Sigmoid colon (tissue), 7 donors: ENCODE results near the gene CHST7. TPM values are rescaled to one million over a fixed set of nuclear protein-coding genes. Genes with fewer than 3 reads are reported as not detected.

ENCODE experiments used
- DNase-seq: peaks from one replicate; pipeline ENCODE4 v3.0.0-alpha.2; 2019
- H3K27ac ChIP-seq, 4 donors: fragments of 200-600 bp; sonication (generic); one replicate each; pipeline ENCODE4 v1.5.1; 2016 to 2019; ENCODE audit warnings: mild to moderate bottlenecking in 1 of 4
- H3K27me3 ChIP-seq, 3 donors: fragments of 200-600 bp; sonication (generic); one replicate each; pipeline ENCODE4 v1.5.1; 2019; ENCODE audit warnings: mild to moderate bottlenecking in 1 of 3
- H3K36me3 ChIP-seq, 4 donors: fragments of 200-600 bp; sonication (generic); one replicate each; pipeline ENCODE4 v1.5.1; 2016 to 2019
- H3K4me1 ChIP-seq, 4 donors: fragments of 200-600 bp; sonication (generic); one replicate each; pipeline ENCODE4 v1.5.1; 2017 to 2019
- H3K4me3 ChIP-seq, 4 donors: fragments of 200-600 bp; sonication (generic); one replicate each; pipeline ENCODE4 v1.5.1; 2017 to 2019; ENCODE audit warnings: mild to moderate bottlenecking in 2 of 4, moderate library complexity in 1 of 4
- H3K9me3 ChIP-seq, 4 donors: fragments of 200-600 bp in 3 of 4; sonication (generic) in 3 of 4; one replicate each; pipeline versions ENCODE4 v1.5.1 to v1.6.1; 2013 to 2019
- CTCF ChIP-seq, 4 experiments: fragments of 450-650 bp in 3 of 4; fragments of 200-600 bp in 1 of 4; IDR thresholded peaks; one replicate each; pipeline ENCODE4 v1.5.1; 2016 to 2019; ENCODE audit warnings: antibody characterized with exemption in 4 of 4, mild to moderate bottlenecking in 3 of 4, moderate library complexity in 2 of 4
- EP300 ChIP-seq, 4 donors: sonication (generic); formaldehyde crosslinking; IDR thresholded peaks; one replicate each; pipeline ENCODE4 v1.6.1; 2017; ENCODE audit warnings: antibody characterized with exemption in 4 of 4
- POLR2A ChIP-seq, 2 donors: fragments of 450-650 bp; IDR thresholded peaks; one replicate each; pipeline ENCODE4 v1.6.1; 2016; ENCODE audit warnings: antibody characterized with exemption in 2 of 2, mild to moderate bottlenecking in 2 of 2, moderate library complexity in 2 of 2
- POLR2AphosphoS5 ChIP-seq, 4 donors: sonication (generic); formaldehyde crosslinking; IDR thresholded peaks; one replicate each; pipeline ENCODE4 v1.6.1; 2017; ENCODE audit warnings: antibody characterized with exemption in 4 of 4
- WGBS, 2 donors: extraction: QIAGEN DNeasy Blood & Tissue Kit; methylation state at CpG; one replicate each; pipeline ENCODE4 v1.1.7; 2013; 5-methylcytosine and 5-hydroxymethylcytosine counted together
- intact Hi-C: fragments of 100-400 bp; cut with DNase I; formaldehyde crosslinking; loops from one replicate; pipeline ENCODE4 v1.15.1; 2023
- polyA plus RNA-seq, 3 donors: library from polyadenylated mRNA; stranded (reverse); fragments of 200-250 nt; gene quantifications; one replicate each; pipeline ENCODE4 v1.2.3, GENCODE V29; 2013
- small RNA-seq, 3 donors: library from RNA; depleted of rRNA; stranded (forward); fragments of <200 nt; gene quantifications; one replicate each; pipeline ENCODE3, GENCODE V24; 2016
- total RNA-seq, 4 donors: library from RNA; depleted of rRNA; stranded (reverse); fragments of >200 nt; gene quantifications; one replicate each; pipeline ENCODE4 v1.1.0, GENCODE V29; 2016
- donor health status: healthy with polysubstance abuse.
- donor health status: Bipolar disorder and iron deficiency.
- donor health status: healthy.

The CHST7 gene
- total and polyA plus RNA-seq, 7 donors: 1.2 to 15.8 (median 6.6) TPM

- Histone ChIP-seq H3K36me3 (no peaks in the 10 kb centered on the region), H3K4me1 (peaks cover 0 to 10% (median 3%) of the 10 kb centered on the region in 4 donors), H3K9me3 (no peaks in the 10 kb centered on the region), H3K27ac (no peak overlapping the region), H3K27me3 (no peaks in the 10 kb centered on the region), H3K4me3 (no peak overlapping the region)
- no peak for DNase-seq
- no peak for TF ChIP-seq CTCF (IDR thresholded peaks at IDR 0.05)
- TF ChIP-seq POLR2AphosphoS5 (IDR thresholded peaks at IDR 0.05): no peak
- TF ChIP-seq POLR2A (IDR thresholded peaks at IDR 0.05): no peak
- no peak for TF ChIP-seq EP300 (IDR thresholded peaks at IDR 0.05)
- intact Hi-C loops: no loop called here
- 88 to 90% methylated on average over 5 of the region's 5 CpGs for WGBS, 2 donors
Measured at GRCh38 chrX:46647251-46647650, 73.7 kb downstream of the CHST7 start.

Small RNAs within 50 kb of the gene (small RNA-seq; reads per million reads assigned to genes)
- gene RF00017: 0 reads per million in 3 donors

Other genes starting within 250 kb of the CHST7 start
- 1 to 10 TPM; 3.0 to 9.1 (median 5.5) TPM for gene ZNF674, start 28.3 kb upstream of the CHST7 start, total RNA-seq
- 1 to 10 TPM; 1.2 to 1.4 (median 1.3) TPM for gene ZNF674, start 28.3 kb upstream of the CHST7 start, polyA plus RNA-seq
- 1 to 10 TPM; 1.8 to 8.8 (median 3.0) TPM for gene SLC9A7, start 185.4 kb downstream of the CHST7 start, total RNA-seq
- 1 to 10 TPM in 1 of 3 donors, under 1 TPM in 2; under 0.01 to 4.0 (median 0.23) TPM for gene SLC9A7, start 185.4 kb downstream of the CHST7 start, polyA plus RNA-seq